Gastroesophageal sphincter (tissue), 4 donors: ENCODE measurements around the gene RELT. TPM values are rescaled to one million over a fixed set of nuclear protein-coding genes. Genes with fewer than 3 reads are reported as not detected.

Experiments
- ATAC-seq: fragments of 150-250 bp; one replicate; pipeline ENCODE4 v1.9.1; 2016; ENCODE audit warnings: mild to moderate bottlenecking, moderate library complexity
- H3K27ac ChIP-seq, 4 donors: fragments of 200-600 bp; sonication (generic) in 3 of 4; 1 replicate in 3 of 4; 2 replicates in 1 of 4; pipeline ENCODE4 v1.5.1; 2016 to 2019
- H3K27me3 ChIP-seq: fragments of 200-600 bp; sonication (generic); one replicate; pipeline ENCODE4 v1.5.1; 2019
- H3K36me3 ChIP-seq, 2 donors: fragments of 200-600 bp; sonication (generic); one replicate each; pipeline ENCODE4 v1.5.1; 2019; ENCODE audit warnings: control low read depth in 1 of 2
- H3K4me1 ChIP-seq, 3 donors: fragments of 200-600 bp; sonication (generic); 1 replicate in 2 of 3; 2 replicates in 1 of 3; pipeline ENCODE4 v1.5.1; 2016 to 2019; ENCODE audit warnings: control low read depth in 2 of 3
- H3K4me3 ChIP-seq, 2 donors: fragments of 200-600 bp; sonication (generic); one replicate each; pipeline ENCODE4 v1.5.1; 2019; ENCODE audit warnings: mild to moderate bottlenecking in 1 of 2, moderate library complexity in 1 of 2
- H3K9me3 ChIP-seq, 3 donors: fragments of 200-600 bp; sonication (generic); one replicate each; pipeline ENCODE4 v1.5.1; 2017 to 2019; ENCODE audit warnings: control low read depth in 2 of 3
- EP300 ChIP-seq: sonication (generic); formaldehyde crosslinking; IDR thresholded peaks from one replicate; pipeline ENCODE4 v1.6.1; 2017; ENCODE audit warnings: antibody characterized with exemption, mild to moderate bottlenecking
- POLR2A ChIP-seq, 2 donors: fragments of 450-650 bp; IDR thresholded peaks; one replicate each; pipeline ENCODE4 v1.6.1; 2017; ENCODE audit warnings: antibody characterized with exemption in 2 of 2, mild to moderate bottlenecking in 2 of 2, moderate library complexity in 1 of 2
- POLR2AphosphoS5 ChIP-seq: sonication (generic); formaldehyde crosslinking; IDR thresholded peaks from one replicate; pipeline ENCODE4 v1.6.1; 2017; ENCODE audit warnings: antibody characterized with exemption
- WGBS, 2 donors: methylation state at CpG; one replicate each; pipeline ENCODE4 v1.1.5; 2018; ENCODE audit warnings: low coverage in 1 of 2; 5-methylcytosine and 5-hydroxymethylcytosine counted together
- total RNA-seq, 4 donors: library from RNA; depleted of rRNA; stranded (reverse); fragments of >200 nt; gene quantifications; one replicate each; pipeline ENCODE4 v1.1.0, GENCODE V29; 2016
- TF ChIP-seq, protein P1 (sequence below), 4 experiments: fragments of 200-600 bp in 2 of 4; fragments of 450-650 bp in 2 of 4; sonication (generic) in 1 of 4; IDR thresholded peaks; one replicate each; pipeline ENCODE4 v1.5.1; 2017 to 2019; ENCODE audit warnings: antibody characterized with exemption in 4 of 4, mild to moderate bottlenecking in 2 of 4, moderate library complexity in 2 of 4

RELT gene
- total RNA-seq, 4 donors from 2014 or later = 2.3 to 5.7 (median 3.5) TPM

DNA sequence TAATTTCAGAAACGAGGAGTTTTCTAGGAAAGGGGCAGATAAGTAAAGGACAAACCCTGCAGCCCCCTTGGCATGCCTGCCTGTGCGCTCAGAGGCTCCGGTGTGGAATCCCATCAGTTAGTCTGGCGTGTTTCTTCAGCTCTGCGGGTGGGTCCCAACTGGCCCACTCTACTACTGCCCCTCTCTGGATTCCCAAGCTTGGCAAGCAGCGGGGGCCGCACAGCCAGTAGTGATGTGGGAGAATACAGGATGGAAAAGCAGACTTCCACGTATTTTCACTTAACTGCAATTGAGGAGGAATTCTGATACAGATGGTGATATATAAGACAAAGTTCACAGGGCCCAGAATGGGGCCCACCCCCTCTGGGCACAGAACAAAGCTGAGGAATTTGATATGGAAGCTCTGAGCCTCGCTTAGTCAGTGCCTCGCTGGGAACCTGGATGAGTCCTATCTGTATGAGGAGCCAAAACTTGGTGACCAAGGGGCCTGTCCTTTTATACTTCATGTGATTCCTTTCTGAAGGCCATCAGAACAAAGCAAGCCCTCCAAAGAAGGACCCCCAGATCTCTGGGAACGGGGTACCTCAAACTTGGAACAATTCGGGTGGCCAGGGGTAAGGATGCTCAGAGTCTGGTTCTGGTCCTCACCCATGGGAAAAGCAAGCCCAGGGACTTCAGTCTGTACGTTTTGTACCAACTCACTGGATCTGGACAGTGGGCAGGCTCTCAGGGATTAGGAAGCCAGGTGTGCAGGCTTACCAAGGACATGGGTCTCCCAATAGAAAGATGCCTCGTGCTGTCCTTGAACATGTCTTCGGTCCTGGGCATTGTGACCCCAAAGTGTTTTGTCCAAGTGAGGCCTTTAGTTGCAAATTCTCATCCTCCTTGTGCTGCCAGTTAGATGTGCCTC, 26.0 kb downstream of the RELT start:
- 61 to 75% methylated on average over 5 to 13 of the region's 15 CpGs for WGBS, 2 donors
- no peaks in the 10 kb centered on the region for H3K27me3 ChIP-seq
- no peak for ATAC-seq
- TF ChIP-seq, protein P1, sequence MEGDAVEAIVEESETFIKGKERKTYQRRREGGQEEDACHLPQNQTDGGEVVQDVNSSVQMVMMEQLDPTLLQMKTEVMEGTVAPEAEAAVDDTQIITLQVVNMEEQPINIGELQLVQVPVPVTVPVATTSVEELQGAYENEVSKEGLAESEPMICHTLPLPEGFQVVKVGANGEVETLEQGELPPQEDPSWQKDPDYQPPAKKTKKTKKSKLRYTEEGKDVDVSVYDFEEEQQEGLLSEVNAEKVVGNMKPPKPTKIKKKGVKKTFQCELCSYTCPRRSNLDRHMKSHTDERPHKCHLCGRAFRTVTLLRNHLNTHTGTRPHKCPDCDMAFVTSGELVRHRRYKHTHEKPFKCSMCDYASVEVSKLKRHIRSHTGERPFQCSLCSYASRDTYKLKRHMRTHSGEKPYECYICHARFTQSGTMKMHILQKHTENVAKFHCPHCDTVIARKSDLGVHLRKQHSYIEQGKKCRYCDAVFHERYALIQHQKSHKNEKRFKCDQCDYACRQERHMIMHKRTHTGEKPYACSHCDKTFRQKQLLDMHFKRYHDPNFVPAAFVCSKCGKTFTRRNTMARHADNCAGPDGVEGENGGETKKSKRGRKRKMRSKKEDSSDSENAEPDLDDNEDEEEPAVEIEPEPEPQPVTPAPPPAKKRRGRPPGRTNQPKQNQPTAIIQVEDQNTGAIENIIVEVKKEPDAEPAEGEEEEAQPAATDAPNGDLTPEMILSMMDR (IDR thresholded peaks at IDR 0.05) = no peak
- TF ChIP-seq POLR2AphosphoS5 (no peak), POLR2A (IDR thresholded peaks at IDR 0.05) (no peak), EP300 (no peak)
- no peak overlapping the region for H3K4me3 ChIP-seq
- H3K9me3 ChIP-seq = no peaks in the 10 kb centered on the region
- peaks cover 0 to 25% (median 0%) of the 10 kb centered on the region in 3 donors for H3K4me1 ChIP-seq
- peaks cover 0 to 28% of the 10 kb centered on the region in 2 donors for H3K36me3 ChIP-seq
- no peak overlapping the region for H3K27ac ChIP-seq

DNA sequence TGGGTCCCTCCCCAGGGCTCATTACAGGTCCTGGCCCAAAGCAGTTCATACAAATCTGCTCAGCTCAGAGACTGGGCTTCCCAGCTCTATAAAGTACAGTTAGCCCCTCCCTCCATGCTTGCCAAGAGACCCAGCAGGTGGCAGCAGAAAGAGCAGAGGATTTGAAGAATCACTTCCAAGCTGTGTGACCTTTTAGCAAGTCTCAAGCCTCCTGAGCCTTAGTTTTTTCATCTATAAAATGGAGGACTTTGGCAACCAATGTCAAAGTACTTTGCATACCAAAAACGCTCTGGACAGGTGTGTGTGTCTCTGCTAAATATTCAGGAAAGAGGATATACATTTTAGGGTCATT, 26.6 kb downstream of the RELT start:
- Histone ChIP-seq H3K4me3 (no peak overlapping the region), H3K36me3 (peaks cover 0 to 34% of the 10 kb centered on the region in 2 donors), H3K4me1 (peaks cover 0 to 25% (median 0%) of the 10 kb centered on the region in 3 donors), H3K27me3 (no peaks in the 10 kb centered on the region), H3K9me3 (no peaks in the 10 kb centered on the region), H3K27ac (no peak overlapping the region)
- 71 to 86% methylated on average over 1 of the region's 1 CpG for WGBS, 2 donors
- ATAC-seq = no peak
- TF ChIP-seq POLR2A (IDR thresholded peaks at IDR 0.05) = no peak
- TF ChIP-seq, protein P1 (IDR thresholded peaks at IDR 0.05) = no peak
- TF ChIP-seq EP300 = no peak
- TF ChIP-seq POLR2AphosphoS5 = no peak

DNA sequence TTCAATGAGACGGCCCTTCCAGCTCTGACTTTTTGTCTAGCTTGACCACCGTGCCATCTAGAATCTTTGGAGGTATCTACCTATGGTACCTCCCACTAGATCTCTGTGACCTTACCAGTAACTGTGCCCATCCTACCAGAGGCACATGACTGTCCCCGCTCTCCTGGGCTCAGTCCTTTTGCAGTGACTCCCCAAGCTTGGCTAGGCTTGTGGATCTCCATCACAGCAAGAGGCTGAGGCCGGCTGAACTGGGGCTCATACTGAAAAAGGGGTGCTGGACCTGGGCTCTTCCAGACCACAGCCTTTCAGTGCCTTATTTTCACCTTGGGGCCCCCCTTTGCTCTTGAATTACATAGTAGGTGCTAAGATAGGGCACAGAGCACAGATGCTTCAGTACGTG, 27.3 kb downstream of the RELT start:
- H3K27me3 ChIP-seq = no peaks in the 10 kb centered on the region
- WGBS, 2 donors = 83% methylated on average over 1 to 4 of the region's 5 CpGs
- no peaks in the 10 kb centered on the region for H3K9me3 ChIP-seq
- no peak overlapping the region for H3K4me3 ChIP-seq
- peaks cover 0 to 17% (median 0%) of the 10 kb centered on the region in 3 donors for H3K4me1 ChIP-seq
- peak overlapping the region in 1 of 4 donors; percentile 38 for H3K27ac ChIP-seq
- ATAC-seq = no peak
- H3K36me3 ChIP-seq = peaks cover 0 to 39% of the 10 kb centered on the region in 2 donors
- TF ChIP-seq POLR2A (IDR thresholded peaks at IDR 0.05) = no peak
- TF ChIP-seq EP300 = no peak
- TF ChIP-seq, protein P1 (IDR thresholded peaks at IDR 0.05) = no peak
- TF ChIP-seq POLR2AphosphoS5 = no peak

DNA sequence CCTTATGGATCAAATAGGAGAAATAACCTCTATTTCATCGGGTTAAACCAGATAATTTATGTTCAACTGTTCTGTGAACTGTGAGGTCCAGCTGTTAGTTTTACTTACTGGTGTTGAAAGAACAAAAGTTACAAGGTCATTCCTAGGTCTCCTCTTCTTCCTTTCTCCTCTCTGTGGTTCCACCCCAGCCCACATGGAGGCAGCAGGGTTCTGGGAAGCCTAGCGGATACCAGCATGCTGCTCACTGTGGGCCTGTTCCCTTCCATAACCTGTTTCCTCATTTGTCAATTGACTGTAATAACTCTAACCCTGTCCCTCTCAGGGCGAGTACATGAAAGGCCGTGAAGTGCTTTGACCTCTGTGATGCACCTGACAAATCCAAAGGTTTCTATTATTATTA, 27.8 kb downstream of the RELT start:
- Histone ChIP-seq H3K27me3 (no peaks in the 10 kb centered on the region), H3K4me1 (peaks cover 0 to 12% (median 0%) of the 10 kb centered on the region in 3 donors), H3K36me3 (peaks cover 0 to 43% of the 10 kb centered on the region in 2 donors), H3K9me3 (no peaks in the 10 kb centered on the region), H3K4me3 (no peak overlapping the region), H3K27ac (peak overlapping the region in 1 of 4 donors; percentile 38)
- ATAC-seq = peak; percentile 85
- TF ChIP-seq, protein P1 (IDR thresholded peaks at IDR 0.05) = peak in 3 of 4 experiments; percentile 78 to 82 (median 79)
- no peak for TF ChIP-seq POLR2A (IDR thresholded peaks at IDR 0.05)
- WGBS, 2 donors = 29 to 51% methylated on average over 4 of the region's 4 CpGs
